ENCODE measurements around the gene PPP1R27. TPM values are rescaled to one million over a fixed set of nuclear protein-coding genes. Genes with fewer than 3 reads are reported as not detected.

Gene PPP1R27
- total and polyA plus RNA-seq, 11 donors: not detected

DNA sequence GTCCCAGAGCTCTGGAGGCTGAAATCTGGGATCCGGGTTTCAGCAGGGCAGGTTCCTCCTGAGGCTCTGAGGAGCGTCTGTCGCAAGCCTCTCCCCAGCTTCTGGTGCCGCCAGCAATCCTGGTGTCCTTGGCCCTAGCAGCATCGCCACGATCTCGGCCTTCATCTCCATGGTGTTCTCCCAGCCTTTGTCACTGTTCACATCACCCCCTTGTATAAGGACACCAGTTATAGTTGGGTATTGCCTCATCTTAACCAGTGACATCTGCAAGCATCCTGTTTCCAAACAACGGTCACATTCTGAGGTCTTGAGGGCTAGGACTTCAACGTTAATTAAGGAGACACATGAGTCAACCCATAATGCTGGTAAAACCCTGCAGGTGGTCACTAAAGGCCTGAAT is 2.8 kb upstream of the PPP1R27 start:
- no peaks in the 10 kb centered on the region for H3K27me3 ChIP-seq
- H3K27ac ChIP-seq: no peak overlapping the region
- peaks cover 0 to 5% (median 3%) of the 10 kb centered on the region in 9 donors for H3K36me3 ChIP-seq
- DNase-seq (no peak), ATAC-seq (no peak)
- WGBS, 4 donors: 75 to 90% (median 82%) methylated on average over 9 of the region's 9 CpGs
- no peaks in the 10 kb centered on the region for H3K9me3 ChIP-seq
- intact Hi-C loops (cut with DNase I): no loop called here
- TF ChIP-seq POLR2A (IDR thresholded peaks at IDR 0.05) (no peak), CTCF (IDR thresholded peaks at IDR 0.05) (no peak)
- H3K4me3 ChIP-seq: no peak overlapping the region
- peaks cover 0 to 33% (median 14%) of the 10 kb centered on the region in 12 donors for H3K4me1 ChIP-seq

DNA sequence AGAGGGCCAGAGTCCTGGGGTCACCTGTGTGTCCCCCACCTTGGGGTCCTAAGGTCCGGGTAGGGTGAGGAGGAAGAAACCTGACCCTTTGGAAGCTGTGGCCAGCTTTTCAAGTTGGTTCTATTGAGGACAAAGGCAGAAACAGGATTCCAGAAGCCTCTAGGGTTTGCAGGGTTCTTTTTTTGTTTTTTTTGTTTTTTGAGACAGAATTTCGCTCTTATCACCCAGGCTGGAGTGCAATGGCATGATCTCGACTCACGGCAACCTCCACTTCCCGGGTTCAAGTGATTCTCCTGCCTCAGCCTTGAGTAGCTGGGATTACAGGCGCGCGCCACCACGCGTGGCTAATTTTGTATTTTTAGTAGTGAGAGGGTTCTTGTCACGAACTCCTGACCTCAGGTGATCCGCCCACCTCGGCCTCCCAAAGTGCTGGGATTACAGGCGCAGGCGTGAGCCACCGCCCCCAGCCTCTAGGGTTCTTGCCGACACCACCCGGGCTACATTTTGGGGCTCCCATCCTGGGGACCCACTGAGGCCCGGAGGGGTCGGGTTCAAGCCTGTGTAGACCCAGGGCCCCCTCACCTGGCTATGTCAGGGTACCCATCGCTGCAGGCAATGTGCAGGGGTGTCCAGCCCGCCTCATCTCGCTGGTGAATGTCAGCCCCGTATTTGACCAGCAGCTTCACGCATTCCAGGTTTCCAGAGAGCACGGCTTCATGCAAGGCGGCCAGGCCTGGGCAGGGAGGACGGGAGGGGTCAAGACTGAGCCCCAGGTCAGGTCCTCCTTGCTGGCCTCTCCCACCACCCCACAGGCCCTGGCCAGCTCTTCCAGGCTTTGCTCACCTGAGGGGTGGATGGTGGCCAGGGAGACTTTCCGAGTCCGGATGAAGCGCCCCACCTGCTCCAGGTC is 674 bp downstream of the PPP1R27 start:
- whole genome bisulfite sequencing, 4 donors: 78 to 88% (median 85%) methylated on average over 23 to 31 of the region's 31 CpGs
- H3K9me3 ChIP-seq: no peaks in the 10 kb centered on the region
- H3K27ac ChIP-seq: peak overlapping the region in 11 of 12 donors; percentile 92 to 99 (median 96)
- no peaks in the 10 kb centered on the region for H3K27me3 ChIP-seq
- DNase-seq (no peak), ATAC-seq (no peak)
- peaks cover 0 to 31% (median 21%) of the 10 kb centered on the region in 12 donors for H3K4me1 ChIP-seq
- intact Hi-C loops (cut with DNase I): loop anchor here in 1 of 10 donors (1.0 kb wide), 1 partner anchor 26 kb away; the partner anchor contains the start of gene P4HB
- TF ChIP-seq POLR2A (IDR thresholded peaks at IDR 0.05): no peak
- TF ChIP-seq CTCF (IDR thresholded peaks at IDR 0.05): no peak
- peak overlapping the region; percentile 50 to 97 (median 85) for H3K4me3 ChIP-seq
- H3K36me3 ChIP-seq: no peaks in the 10 kb centered on the region

DNA sequence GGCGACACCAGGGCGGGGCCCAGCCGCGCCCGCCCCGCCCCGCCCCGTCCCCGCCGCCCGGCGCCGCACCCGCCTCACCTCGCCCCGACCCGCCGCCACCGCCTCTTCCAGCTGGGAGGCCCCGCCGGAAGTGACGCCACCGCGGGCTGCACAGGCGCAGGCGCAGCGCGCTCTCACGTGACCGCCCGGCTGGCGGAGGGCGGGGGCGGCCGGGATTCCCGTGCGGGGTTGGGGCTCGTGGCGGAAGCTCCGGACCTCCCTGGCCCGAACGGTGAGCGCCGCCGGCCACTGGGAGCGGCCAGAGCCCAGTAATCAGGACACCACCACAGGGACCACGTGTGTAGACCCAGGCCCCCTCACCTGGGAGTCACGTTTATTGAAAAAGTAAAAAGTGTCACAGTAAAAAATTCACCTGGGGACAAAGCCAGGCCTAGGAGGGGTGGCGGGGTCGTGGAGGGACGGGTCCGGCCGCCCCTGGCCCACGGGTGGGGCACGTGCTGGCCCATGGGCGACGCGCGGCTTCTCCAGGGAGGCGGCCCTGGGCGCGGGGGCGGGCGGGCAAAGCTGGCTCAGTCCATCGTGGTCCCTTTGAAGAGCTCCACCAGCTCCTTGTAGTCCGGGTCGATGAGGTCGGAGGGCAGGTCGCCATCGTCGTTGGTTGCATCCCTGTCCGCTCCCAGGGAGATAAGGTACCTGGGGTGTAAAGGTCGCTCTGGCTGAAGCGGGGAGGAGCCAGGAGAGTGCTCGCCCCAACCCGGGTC is 1.5 kb downstream of the PPP1R27 start, which contains the start of gene MCRIP1:
MCRIP1 (minus strand) TSS at position 132 of the 761 bp plus-strand sequence. CDS start 8,785 bp downstream, outside the sequence.
- Histone ChIP-seq H3K4me1 (peaks cover 0 to 39% (median 23%) of the 10 kb centered on the region in 12 donors), H3K27me3 (no peaks in the 10 kb centered on the region), H3K9me3 (no peaks in the 10 kb centered on the region), H3K27ac (peak within 1 kb of the TSS; percentile 20 to 99 (median 96)), H3K4me3 (peak within 1 kb of the TSS; percentile 73 to 98 (median 90)), H3K36me3 (no peaks in the 10 kb centered on the region)
- TF ChIP-seq CTCF (IDR thresholded peaks at IDR 0.05) (no peak), POLR2A (IDR thresholded peaks at IDR 0.05) (peak; percentile 35 to 91)
- ATAC-seq: peak; percentile 85 to 92 (median 90)
- WGBS, 4 donors: 2 to 7% (median 4%) methylated on average over 24 to 76 of the region's 76 CpGs
- intact Hi-C loops (cut with DNase I): loop anchor here in 1 of 10 donors (1.0 kb wide), 1 partner anchor 27 kb away; the partner anchor contains the start of gene P4HB
- peak; percentile 96 to 98 (median 97) for DNase-seq

All from heart left ventricle (tissue), 16 donors.